Bronchial epithelial cell (primary cell): ENCODE measurements around the gene AZI2. TPM values are rescaled to one million over a fixed set of nuclear protein-coding genes. Genes with fewer than 3 reads are reported as not detected.

Experiments
- DNase-seq: peaks from one replicate; pipeline ENCODE4 v3.0.0-alpha.2; 2010; ENCODE audit warnings: low read depth
- FAIRE-seq: peaks from 2 replicates; lab custom pipeline; 2011; peaks lifted over from hg19 to GRCh38; lab: Jason Lieb, UNC
- H3K27me3 ChIP-seq: 2 replicates; pipeline ENCODE4 v1.5.1; 2011; ENCODE audit warnings: low read length; ENCODE audit not compliant: control insufficient read depth, insufficient read depth
- H3K36me3 ChIP-seq: 2 replicates; pipeline ENCODE4 v1.5.1; 2011; ENCODE audit warnings: low read length; ENCODE audit not compliant: control insufficient read depth, insufficient read depth
- H3K4me3 ChIP-seq: 2 replicates; pipeline ENCODE4 v1.5.1; 2011; ENCODE audit warnings: mild to moderate bottlenecking, low read depth, low read length, control low read depth
- total RNA-seq: library from RNA; depleted of rRNA; stranded (reverse); fragments of >200 nt; gene quantifications from 2 replicates; pipeline ENCODE4 v1.2.1, GENCODE V29; 2014
- TF ChIP-seq, protein P1 (sequence below): IDR thresholded peaks from 2 replicates; pipeline ENCODE4 v1.5.1; 2011; ENCODE audit warnings: mild to moderate bottlenecking, moderate library complexity, low read length, control low read depth, inconsistent platforms; ENCODE audit not compliant: insufficient read depth, severe bottlenecking

Gene AZI2
- total RNA-seq, 1 donor from 2014 or later, result 81.6 TPM

DNA sequence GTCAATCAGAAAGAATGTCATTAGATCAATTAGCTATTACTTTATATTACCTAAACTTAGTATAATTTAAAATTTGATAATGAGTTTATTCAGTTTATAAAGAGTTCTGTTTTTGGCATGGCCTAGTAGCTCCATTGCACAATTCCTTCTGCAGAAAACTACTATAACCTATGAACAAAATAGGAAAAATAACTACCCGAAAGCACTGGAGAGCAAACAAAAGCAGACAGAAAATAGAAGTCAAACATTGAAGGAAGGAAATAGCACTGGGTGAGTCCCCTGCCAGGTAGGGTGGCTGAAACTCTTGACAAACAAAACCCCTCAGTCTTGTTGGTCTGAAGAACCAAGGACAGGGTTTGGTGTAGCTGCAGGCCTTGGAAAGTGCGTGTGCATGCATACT lies 69.7 kb downstream of the AZI2 start:
- FAIRE-seq, result no peak
- H3K4me3 ChIP-seq, result no peak overlapping the region
- no peak for DNase-seq
- TF ChIP-seq, protein P1, sequence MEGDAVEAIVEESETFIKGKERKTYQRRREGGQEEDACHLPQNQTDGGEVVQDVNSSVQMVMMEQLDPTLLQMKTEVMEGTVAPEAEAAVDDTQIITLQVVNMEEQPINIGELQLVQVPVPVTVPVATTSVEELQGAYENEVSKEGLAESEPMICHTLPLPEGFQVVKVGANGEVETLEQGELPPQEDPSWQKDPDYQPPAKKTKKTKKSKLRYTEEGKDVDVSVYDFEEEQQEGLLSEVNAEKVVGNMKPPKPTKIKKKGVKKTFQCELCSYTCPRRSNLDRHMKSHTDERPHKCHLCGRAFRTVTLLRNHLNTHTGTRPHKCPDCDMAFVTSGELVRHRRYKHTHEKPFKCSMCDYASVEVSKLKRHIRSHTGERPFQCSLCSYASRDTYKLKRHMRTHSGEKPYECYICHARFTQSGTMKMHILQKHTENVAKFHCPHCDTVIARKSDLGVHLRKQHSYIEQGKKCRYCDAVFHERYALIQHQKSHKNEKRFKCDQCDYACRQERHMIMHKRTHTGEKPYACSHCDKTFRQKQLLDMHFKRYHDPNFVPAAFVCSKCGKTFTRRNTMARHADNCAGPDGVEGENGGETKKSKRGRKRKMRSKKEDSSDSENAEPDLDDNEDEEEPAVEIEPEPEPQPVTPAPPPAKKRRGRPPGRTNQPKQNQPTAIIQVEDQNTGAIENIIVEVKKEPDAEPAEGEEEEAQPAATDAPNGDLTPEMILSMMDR, result no peak
- H3K36me3 ChIP-seq, result no peaks in the 10 kb centered on the region
- H3K27me3 ChIP-seq, result no peaks in the 10 kb centered on the region

DNA sequence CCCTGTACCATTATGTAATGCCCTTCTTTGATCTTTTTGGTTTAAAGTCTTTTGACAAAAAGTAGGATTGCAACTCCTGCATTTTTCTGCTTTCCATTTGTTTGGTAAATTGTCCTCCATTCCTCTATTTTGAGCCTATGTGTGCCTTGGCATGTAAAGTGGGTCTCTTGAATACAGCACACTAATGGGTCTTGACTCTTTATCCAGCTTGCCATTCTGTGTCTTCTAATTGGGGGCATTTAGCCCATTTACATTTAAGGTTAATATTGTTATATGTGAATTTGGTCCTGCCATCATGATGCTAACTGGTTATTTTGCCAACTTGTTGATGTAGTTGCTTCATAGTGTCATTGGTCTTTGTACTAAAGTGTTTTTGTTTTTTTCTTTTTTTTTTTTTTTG lies 74.8 kb downstream of the AZI2 start:
- TF ChIP-seq, protein P1, result no peak
- DNase-seq, result no peak
- Histone ChIP-seq H3K36me3 (no peaks in the 10 kb centered on the region), H3K4me3 (no peak overlapping the region), H3K27me3 (no peaks in the 10 kb centered on the region)
- no peak for FAIRE-seq

Other genes with a start within 250 kb of the AZI2 start
- 2.4 and 5.8 TPM in 2 replicates for gene CMC1, start 107.2 kb downstream of the AZI2 start, total RNA-seq
- gene ZCWPW2, start 103 bp downstream of the AZI2 start, total RNA-seq, result 0.38 TPM in 1 of 2 replicates, not detected in the other